WERI-Rb-1 (cell line): ENCODE measurements around the gene ARHGAP24.

Experiments
- DNase-seq: peaks from one replicate; pipeline ENCODE4 v3.0.0-alpha.2; 2020
- H3K27ac ChIP-seq: fragments of 250-450 bp; sonication (Bioruptor Pico); 2 replicates; pipeline ENCODE4 v1.5.1; 2020; ENCODE audit warnings: mild to moderate bottlenecking, moderate library complexity
- H3K27me3 ChIP-seq: fragments of 250-450 bp; sonication (Bioruptor Pico); 2 replicates; pipeline ENCODE4 v1.5.1; 2021; ENCODE audit warnings: mild to moderate bottlenecking, low read depth, moderate library complexity; ENCODE audit not compliant: insufficient read depth, severe bottlenecking
- H3K36me3 ChIP-seq: fragments of 250-450 bp; sonication (Bioruptor Pico); 2 replicates; pipeline ENCODE4 v1.5.1; 2020; ENCODE audit warnings: mild to moderate bottlenecking, moderate library complexity
- H3K4me3 ChIP-seq: 2 replicates; pipeline ENCODE4 v1.5.1; 2011; ENCODE audit warnings: low read depth, mild to moderate bottlenecking, control low read depth, low read length
- H3K9me3 ChIP-seq: fragments of 250-450 bp; sonication (Bioruptor Pico); 2 replicates; pipeline ENCODE4 v1.5.1; 2021; ENCODE audit warnings: mild to moderate bottlenecking, moderate library complexity; ENCODE audit not compliant: severe bottlenecking
- CTCF ChIP-seq: IDR thresholded peaks from 2 replicates; pipeline ENCODE4 v1.5.1; 2011; ENCODE audit warnings: low read depth, mild to moderate bottlenecking, control low read depth, inconsistent platforms, low read length

ARHGAP24 gene

GRCh38 chr4:86043755-86044592 is 569.0 kb downstream of the ARHGAP24 start:
- peak; percentile 35; the same call in 1 of the 2 replicates for TF ChIP-seq CTCF
- Histone ChIP-seq H3K27ac (no peak overlapping the region), H3K27me3 (no peaks in the 10 kb centered on the region), H3K4me3 (peak overlapping the region; percentile 12; the same call in 1 of the 2 replicates), H3K36me3 (no peaks in the 10 kb centered on the region), H3K9me3 (no peaks in the 10 kb centered on the region)
- peak; percentile 40 for DNase-seq

GRCh38 chr4:86044593-86044985 is 569.6 kb downstream of the ARHGAP24 start:
- H3K27me3 ChIP-seq: no peaks in the 10 kb centered on the region
- no peak for TF ChIP-seq CTCF
- H3K9me3 ChIP-seq: no peaks in the 10 kb centered on the region
- no peak overlapping the region for H3K27ac ChIP-seq
- no peak for DNase-seq
- no peaks in the 10 kb centered on the region for H3K36me3 ChIP-seq
- no peak overlapping the region for H3K4me3 ChIP-seq

- no peak for TF ChIP-seq CTCF
- H3K36me3 ChIP-seq: no peaks in the 10 kb centered on the region
- H3K9me3 ChIP-seq: no peaks in the 10 kb centered on the region
- no peaks in the 10 kb centered on the region for H3K27me3 ChIP-seq
- no peak overlapping the region for H3K4me3 ChIP-seq
- no peak overlapping the region for H3K27ac ChIP-seq
- no peak for DNase-seq
Observed at GRCh38 chr4:86048426-86048825, 573.5 kb downstream of the ARHGAP24 start.

- no peak overlapping the region for H3K4me3 ChIP-seq
- no peaks in the 10 kb centered on the region for H3K27me3 ChIP-seq
- no peak for TF ChIP-seq CTCF
- no peaks in the 10 kb centered on the region for H3K36me3 ChIP-seq
- no peak for DNase-seq
- H3K27ac ChIP-seq: no peak overlapping the region
- H3K9me3 ChIP-seq: no peaks in the 10 kb centered on the region
Observed at GRCh38 chr4:86050496-86050895, 575.5 kb downstream of the ARHGAP24 start.
